NCI-H2227 (cell line): Measurements from ENCODE around the gene ABO.
"Not testable (repeated sequence)": the region's sequence is repeated elsewhere in the genome, so short reads cannot be mapped to it uniquely, and the experiment has no call there.

ENCODE experiments used
- DNase-seq: peaks from one replicate; lab custom pipeline; 2025; ENCODE audit not compliant: unreplicated experiment; lab: John Stamatoyannopoulos, UW

ABO gene

GRCh38 chr9:133290751-133291302, 15.8 kb upstream of the ABO start:
- no peak for DNase-seq

GRCh38 chr9:133286523-133286922, 11.5 kb upstream of the ABO start:
- no peak for DNase-seq

GRCh38 chr9:133285252-133285775, 10.3 kb upstream of the ABO start:
- DNase-seq = no peak

- no peak for DNase-seq
These were observed 9.4 kb upstream of the ABO start for GRCh38 chr9:133284362-133284761.

GRCh38 chr9:133283255-133284032, 8.4 kb upstream of the ABO start:
- DNase-seq = not testable (repeated sequence)

GRCh38 chr9:133282464-133283238, 7.7 kb upstream of the ABO start:
- DNase-seq = no peak

- DNase-seq = no peak
These were observed 5.4 kb upstream of the ABO start for GRCh38 chr9:133280392-133280791.

- no peak for DNase-seq
These were observed 3.4 kb upstream of the ABO start for GRCh38 chr9:133278161-133279114.

- no peak for DNase-seq
These were observed 2.5 kb upstream of the ABO start for GRCh38 chr9:133277467-133277866.

- no peak for DNase-seq
These were observed 1.9 kb upstream of the ABO start for GRCh38 chr9:133276923-133277322.

GRCh38 chr9:133276001-133276884, 1.2 kb upstream of the ABO start:
- no peak for DNase-seq

GRCh38 chr9:133274236-133275104, 531 bp downstream of the ABO start:
- DNase-seq = no peak

GRCh38 chr9:133273819-133274218, 1.2 kb downstream of the ABO start:
- DNase-seq = no peak

- DNase-seq = no peak
These were observed 1.9 kb downstream of the ABO start for GRCh38 chr9:133273098-133273497.

- DNase-seq = no peak
These were observed 5.3 kb downstream of the ABO start for GRCh38 chr9:133269537-133270362.

GRCh38 chr9:133269136-133269535, 5.9 kb downstream of the ABO start:
- not testable (repeated sequence) for DNase-seq

GRCh38 chr9:133268335-133269056, 6.5 kb downstream of the ABO start:
- DNase-seq = no peak
